ENCODE measurements around the gene NYAP2. TPM values are rescaled to one million over a fixed set of nuclear protein-coding genes. Genes with fewer than 3 reads are reported as not detected.

The NYAP2 gene
- total RNA-seq, 2 experiments from 2014 or later: not detected

GRCh38 chr2:225402210-225402776 is 2.8 kb downstream of the NYAP2 start:
- no peaks in the 10 kb centered on the region for H3K4me1 Mint-ChIP-seq (ENCODE audit: low read depth)
- ATAC-seq (no peak), DNase-seq (no peak)
- POLR2A ChIA-PET: no interaction called here
- H3K27me3 Mint-ChIP-seq (ENCODE audit: low read depth): peaks cover 6% of the 10 kb centered on the region
- H3K4me3 Mint-ChIP-seq: no peak overlapping the region
- no peaks in the 10 kb centered on the region for H3K36me3 Mint-ChIP-seq (ENCODE audit: low read depth)
- H3K9me3 Mint-ChIP-seq (ENCODE audit: insufficient read depth): no peaks in the 10 kb centered on the region
- H3K27ac Mint-ChIP-seq: no peak overlapping the region
- CTCF ChIA-PET: no interaction called here

- Mint-ChIP-seq H3K4me1 (ENCODE audit: low read depth) (no peaks in the 10 kb centered on the region), H3K9me3 (ENCODE audit: insufficient read depth) (no peaks in the 10 kb centered on the region), H3K27ac (no peak overlapping the region), H3K4me3 (no peak overlapping the region), H3K27me3 (ENCODE audit: low read depth) (peaks cover 2% of the 10 kb centered on the region), H3K36me3 (ENCODE audit: low read depth) (no peaks in the 10 kb centered on the region)
- no peak for DNase-seq
- CTCF ChIA-PET: no interaction called here
- ATAC-seq: no peak
- POLR2A ChIA-PET: no interaction called here
These were observed 11.9 kb downstream of the NYAP2 start for GRCh38 chr2:225411452-225411851.

- Mint-ChIP-seq H3K9me3 (ENCODE audit: insufficient read depth) (no peaks in the 10 kb centered on the region), H3K27ac (no peak overlapping the region), H3K4me3 (no peak overlapping the region), H3K4me1 (ENCODE audit: low read depth) (no peaks in the 10 kb centered on the region), H3K36me3 (ENCODE audit: low read depth) (no peaks in the 10 kb centered on the region), H3K27me3 (ENCODE audit: low read depth) (peaks cover 2% of the 10 kb centered on the region)
- ATAC-seq: no peak
- CTCF ChIA-PET: no interaction called here
- POLR2A ChIA-PET: no interaction called here
- DNase-seq: no peak
These were observed 14.3 kb downstream of the NYAP2 start for GRCh38 chr2:225413786-225414185.

GRCh38 chr2:225414902-225415301 is 15.4 kb downstream of the NYAP2 start:
- POLR2A ChIA-PET: no interaction called here
- Mint-ChIP-seq H3K4me1 (ENCODE audit: low read depth) (no peaks in the 10 kb centered on the region), H3K36me3 (ENCODE audit: low read depth) (no peaks in the 10 kb centered on the region), H3K9me3 (ENCODE audit: insufficient read depth) (no peaks in the 10 kb centered on the region), H3K27me3 (ENCODE audit: low read depth) (peaks cover 2% of the 10 kb centered on the region), H3K4me3 (no peak overlapping the region), H3K27ac (no peak overlapping the region)
- CTCF ChIA-PET: interaction anchor here (0.6 kb wide), 1 partner anchor 250 kb away, joined by 4 read pairs; no protein-coding TSS in a partner anchor
- no peak for ATAC-seq
- DNase-seq: no peak

- ATAC-seq (no peak), DNase-seq (no peak)
- peaks cover 2% of the 10 kb centered on the region for H3K27me3 Mint-ChIP-seq (ENCODE audit: low read depth)
- H3K4me3 Mint-ChIP-seq: no peak overlapping the region
- H3K4me1 Mint-ChIP-seq (ENCODE audit: low read depth): no peaks in the 10 kb centered on the region
- POLR2A ChIA-PET: no interaction called here
- H3K27ac Mint-ChIP-seq: no peak overlapping the region
- CTCF ChIA-PET: interaction anchor here (0.6 kb wide), 1 partner anchor 250 kb away, joined by 4 read pairs; no protein-coding TSS in a partner anchor
- no peaks in the 10 kb centered on the region for H3K9me3 Mint-ChIP-seq (ENCODE audit: insufficient read depth)
- H3K36me3 Mint-ChIP-seq (ENCODE audit: low read depth): no peaks in the 10 kb centered on the region
These were observed 15.8 kb downstream of the NYAP2 start for GRCh38 chr2:225415341-225415740.

GRCh38 chr2:225415792-225416191 is 16.3 kb downstream of the NYAP2 start:
- DNase-seq (no peak), ATAC-seq (no peak)
- Mint-ChIP-seq H3K4me1 (ENCODE audit: low read depth) (no peaks in the 10 kb centered on the region), H3K36me3 (ENCODE audit: low read depth) (no peaks in the 10 kb centered on the region), H3K27ac (no peak overlapping the region), H3K27me3 (ENCODE audit: low read depth) (peaks cover 2% of the 10 kb centered on the region), H3K4me3 (no peak overlapping the region), H3K9me3 (ENCODE audit: insufficient read depth) (no peaks in the 10 kb centered on the region)
- ChIA-PET POLR2A (no interaction called here), CTCF (no interaction called here)

GRCh38 chr2:225416616-225417367 is 17.3 kb downstream of the NYAP2 start:
- Mint-ChIP-seq H3K4me1 (ENCODE audit: low read depth) (no peaks in the 10 kb centered on the region), H3K36me3 (ENCODE audit: low read depth) (no peaks in the 10 kb centered on the region), H3K27me3 (ENCODE audit: low read depth) (no peaks in the 10 kb centered on the region), H3K4me3 (no peak overlapping the region), H3K9me3 (ENCODE audit: insufficient read depth) (no peaks in the 10 kb centered on the region), H3K27ac (no peak overlapping the region)
- no peak for DNase-seq
- ATAC-seq: no peak
- CTCF ChIA-PET: no interaction called here
- POLR2A ChIA-PET: no interaction called here

- POLR2A ChIA-PET: no interaction called here
- H3K9me3 Mint-ChIP-seq (ENCODE audit: insufficient read depth): no peaks in the 10 kb centered on the region
- no peak overlapping the region for H3K4me3 Mint-ChIP-seq
- CTCF ChIA-PET: no interaction called here
- no peak overlapping the region for H3K27ac Mint-ChIP-seq
- ATAC-seq (no peak), DNase-seq (no peak)
- no peaks in the 10 kb centered on the region for H3K36me3 Mint-ChIP-seq (ENCODE audit: low read depth)
- H3K27me3 Mint-ChIP-seq (ENCODE audit: low read depth): peaks cover 3% of the 10 kb centered on the region
- no peaks in the 10 kb centered on the region for H3K4me1 Mint-ChIP-seq (ENCODE audit: low read depth)
These were observed 19.5 kb downstream of the NYAP2 start for GRCh38 chr2:225419033-225419432.

GRCh38 chr2:225422145-225422544 is 22.6 kb downstream of the NYAP2 start:
- H3K9me3 Mint-ChIP-seq (ENCODE audit: insufficient read depth): no peaks in the 10 kb centered on the region
- no peak for ATAC-seq
- DNase-seq: no peak
- ChIA-PET POLR2A (no interaction called here), CTCF (no interaction called here)
- H3K27ac Mint-ChIP-seq: no peak overlapping the region
- H3K36me3 Mint-ChIP-seq (ENCODE audit: low read depth): no peaks in the 10 kb centered on the region
- H3K4me1 Mint-ChIP-seq (ENCODE audit: low read depth): no peaks in the 10 kb centered on the region
- H3K27me3 Mint-ChIP-seq (ENCODE audit: low read depth): peaks cover 3% of the 10 kb centered on the region
- H3K4me3 Mint-ChIP-seq: no peak overlapping the region

- POLR2A ChIA-PET: no interaction called here
- Mint-ChIP-seq H3K4me1 (ENCODE audit: low read depth) (no peaks in the 10 kb centered on the region), H3K36me3 (ENCODE audit: low read depth) (no peaks in the 10 kb centered on the region), H3K27ac (no peak overlapping the region), H3K27me3 (ENCODE audit: low read depth) (peaks cover 3% of the 10 kb centered on the region), H3K4me3 (no peak overlapping the region), H3K9me3 (ENCODE audit: insufficient read depth) (no peaks in the 10 kb centered on the region)
- DNase-seq (no peak), ATAC-seq (no peak)
- CTCF ChIA-PET: no interaction called here
These were observed 25.8 kb downstream of the NYAP2 start for GRCh38 chr2:225425284-225425683.

GRCh38 chr2:225428360-225428759 is 28.9 kb downstream of the NYAP2 start:
- H3K27ac Mint-ChIP-seq: no peak overlapping the region
- POLR2A ChIA-PET: no interaction called here
- no peaks in the 10 kb centered on the region for H3K27me3 Mint-ChIP-seq (ENCODE audit: low read depth)
- no peak overlapping the region for H3K4me3 Mint-ChIP-seq
- CTCF ChIA-PET: no interaction called here
- DNase-seq (no peak), ATAC-seq (no peak)
- no peaks in the 10 kb centered on the region for H3K4me1 Mint-ChIP-seq (ENCODE audit: low read depth)
- H3K9me3 Mint-ChIP-seq (ENCODE audit: insufficient read depth): no peaks in the 10 kb centered on the region
- H3K36me3 Mint-ChIP-seq (ENCODE audit: low read depth): no peaks in the 10 kb centered on the region

GRCh38 chr2:225429717-225430116 is 30.2 kb downstream of the NYAP2 start:
- no peaks in the 10 kb centered on the region for H3K9me3 Mint-ChIP-seq (ENCODE audit: insufficient read depth)
- H3K36me3 Mint-ChIP-seq (ENCODE audit: low read depth): no peaks in the 10 kb centered on the region
- H3K27me3 Mint-ChIP-seq (ENCODE audit: low read depth): no peaks in the 10 kb centered on the region
- ATAC-seq (no peak), DNase-seq (no peak)
- POLR2A ChIA-PET: no interaction called here
- H3K4me3 Mint-ChIP-seq: no peak overlapping the region
- H3K27ac Mint-ChIP-seq: no peak overlapping the region
- H3K4me1 Mint-ChIP-seq (ENCODE audit: low read depth): no peaks in the 10 kb centered on the region
- CTCF ChIA-PET: no interaction called here

Measured in activated CD8-positive, alpha-beta T cell treated with anti-CD3 and anti-CD28 coated beads, Interleukin-2, amount 10 ng/mL, durations not matched to agents 7 days and 5 days (primary cell).